Liver (tissue), 9 donors: ENCODE data around the gene ACADSB. TPM values are rescaled to one million over a fixed set of nuclear protein-coding genes. Genes with fewer than 3 reads are reported as not detected.

Experiments used
- DNase-seq: peaks from one replicate; pipeline ENCODE4 v3.0.0-alpha.2; 2017; ENCODE audit warnings: low spot score
- H3K27ac ChIP-seq, 2 donors: one replicate each; pipeline ENCODE4 v1.7.0; 2013; ENCODE audit warnings: inconsistent platforms in 2 of 2, low read length in 2 of 2, control low read depth in 1 of 2, low read depth in 1 of 2, mild to moderate bottlenecking in 1 of 2
- H3K27me3 ChIP-seq, 4 donors: one replicate each; pipeline versions ENCODE4 v1.6.1 to v1.7.0; 2013; ENCODE audit warnings: low read length in 3 of 4, inconsistent platforms in 1 of 4, mild to moderate bottlenecking in 1 of 4, moderate library complexity in 1 of 4; ENCODE audit not compliant: control insufficient read depth in 4 of 4, insufficient read depth in 4 of 4
- H3K36me3 ChIP-seq, 4 donors: one replicate each; pipeline versions ENCODE4 v1.6.1 to v1.7.0; 2013; ENCODE audit warnings: low read length in 3 of 4, mild to moderate bottlenecking in 3 of 4, low read depth in 1 of 4, moderate library complexity in 1 of 4; ENCODE audit not compliant: control insufficient read depth in 4 of 4, insufficient read depth in 3 of 4
- H3K4me1 ChIP-seq, 4 donors: one replicate each; pipeline versions ENCODE4 v1.6.1 to v1.7.0; 2013; ENCODE audit warnings: low read length in 3 of 4, mild to moderate bottlenecking in 3 of 4, moderate library complexity in 1 of 4; ENCODE audit not compliant: control insufficient read depth in 4 of 4, insufficient read depth in 4 of 4
- H3K4me3 ChIP-seq, 3 donors: one replicate each; pipeline versions ENCODE4 v1.6.1 to v1.7.0; 2013; ENCODE audit warnings: low read length in 3 of 3, control low read depth in 1 of 3, low read depth in 1 of 3, mild to moderate bottlenecking in 1 of 3
- H3K9ac ChIP-seq, 2 donors: one replicate each; pipeline ENCODE4 v1.7.0; 2013; ENCODE audit warnings: low read length in 2 of 2, mild to moderate bottlenecking in 2 of 2, moderate library complexity in 2 of 2, control low read depth in 1 of 2, low read depth in 1 of 2
- H3K9me3 ChIP-seq, 4 donors: one replicate each; pipeline versions ENCODE4 v1.6.1 to v1.7.0; 2013; ENCODE audit warnings: low read length in 3 of 4; ENCODE audit not compliant: control insufficient read depth in 4 of 4
- ATF3 ChIP-seq: IDR thresholded peaks from 2 replicates; pipeline ENCODE4 v1.6.1; 2016; ENCODE audit warnings: antibody characterized with exemption
- CTCF ChIP-seq: fragments of 150-350 bp; IDR thresholded peaks from 2 replicates; pipeline ENCODE4 v1.5.1; 2017; ENCODE audit warnings: improper control_type of control experiment, low read depth, low read length; ENCODE audit not compliant: missing input control
- EGR1 ChIP-seq, 2 donors: IDR thresholded peaks; 2 replicates each; pipeline ENCODE4 v1.6.1; 2016 to 2018; ENCODE audit warnings: antibody characterized with exemption in 2 of 2, low read depth in 2 of 2
- FOXA1 ChIP-seq: IDR thresholded peaks from 2 replicates; pipeline ENCODE4 v1.6.1; 2016; ENCODE audit warnings: antibody characterized with exemption
- FOXA2 ChIP-seq: IDR thresholded peaks from 2 replicates; pipeline ENCODE4 v1.6.1; 2016; ENCODE audit warnings: antibody characterized with exemption
- GABPA ChIP-seq, 2 donors: IDR thresholded peaks in 1 of 2; conservative IDR thresholded peaks in 1 of 2; 2 replicates each; pipeline ENCODE4 v1.6.1; 2016; ENCODE audit warnings: antibody characterized with exemption in 2 of 2, mild to moderate bottlenecking in 1 of 2, moderate library complexity in 1 of 2
- HNF4A ChIP-seq, 2 donors: conservative IDR thresholded peaks; 2 replicates each; pipeline ENCODE4 v1.6.1; 2016; ENCODE audit warnings: antibody characterized with exemption in 2 of 2, mild to moderate bottlenecking in 2 of 2
- HNF4G ChIP-seq: IDR thresholded peaks from 2 replicates; pipeline ENCODE4 v1.6.1; 2016; ENCODE audit warnings: antibody characterized with exemption
- JUND ChIP-seq, 2 donors: IDR thresholded peaks; 2 replicates each; pipeline ENCODE4 v1.6.1; 2016; ENCODE audit warnings: antibody characterized with exemption in 2 of 2
- MAX ChIP-seq: IDR thresholded peaks from 2 replicates; pipeline ENCODE4 v1.6.1; 2016; ENCODE audit warnings: antibody characterized with exemption
- NR2F2 ChIP-seq: IDR thresholded peaks from 2 replicates; pipeline ENCODE4 v1.6.1; 2016; ENCODE audit warnings: antibody characterized with exemption
- RAD21 ChIP-seq, 2 donors: IDR thresholded peaks; 2 replicates each; pipeline ENCODE4 v1.6.1; 2016; ENCODE audit warnings: antibody characterized with exemption in 2 of 2, mild to moderate bottlenecking in 2 of 2
- REST ChIP-seq: IDR thresholded peaks from 2 replicates; pipeline ENCODE4 v1.6.1; 2016; ENCODE audit warnings: antibody characterized with exemption, mild to moderate bottlenecking
- RXRA ChIP-seq, 2 donors: IDR thresholded peaks; 2 replicates each; pipeline ENCODE4 v1.6.1; 2017 to 2018; ENCODE audit warnings: antibody characterized with exemption in 2 of 2, mild to moderate bottlenecking in 1 of 2
- SP1 ChIP-seq: IDR thresholded peaks from 2 replicates; pipeline ENCODE4 v1.6.1; 2018; ENCODE audit warnings: antibody characterized with exemption, mild to moderate bottlenecking
- TAF1 ChIP-seq: conservative IDR thresholded peaks from 2 replicates; pipeline ENCODE4 v1.6.1; 2016; ENCODE audit warnings: antibody characterized with exemption, mild to moderate bottlenecking
- YY1 ChIP-seq: IDR thresholded peaks from 2 replicates; pipeline ENCODE4 v1.6.1; 2016; ENCODE audit warnings: antibody characterized with exemption, mild to moderate bottlenecking
- ZBTB33 ChIP-seq: IDR thresholded peaks from 2 replicates; pipeline ENCODE4 v1.6.1; 2016; ENCODE audit warnings: antibody characterized with exemption
- WGBS: extraction: QIAGEN DNeasy Blood & Tissue Kit; methylation state at CpG from one replicate; pipeline ENCODE4 v1.1.7; 2013; 5-methylcytosine and 5-hydroxymethylcytosine counted together
- polyA plus RNA-seq, 2 donors: library from polyadenylated mRNA; stranded (reverse) in 1 of 2; unstranded in 1 of 2; fragments of 200-250 nt in 1 of 2; fragments of >200 nt in 1 of 2; fragmentation: Nextera tagmentation in 1 of 2; extraction: Ambion mirVana in 1 of 2; gene quantifications; one replicate each; pipeline versions ENCODE4 v1.2.1 to v1.2.3, GENCODE V29; 2013 to 2015
- total RNA-seq, 2 donors: library from RNA; depleted of rRNA; stranded (reverse); fragments of >200 nt; gene quantifications; one replicate each; pipeline ENCODE4 v1.2.3, GENCODE V29; 2014
- donor health status: healthy.
- donor health status: healthy.
- donor health status: healthy.
- donor health status: healthy.
- donor health status: healthy.

Gene ACADSB
- total RNA-seq (100 to 1,000 TPM in 1 of 2 donors, 10 to 100 TPM in 1; 97.9 to 164 TPM), polyA plus RNA-seq (100 to 1,000 TPM; 103 to 118 TPM)

GRCh38 chr10:123008355-123009104, at the start of gene ACADSB, which contains the start of gene IKZF5:
ACADSB (plus strand) TSS chr10:123009006; CDS start chr10:123009030, 24 bp downstream.
IKZF5 (minus strand) TSS chr10:123008795; CDS start chr10:122998625, 10,170 bp downstream.
- Histone ChIP-seq H3K27ac (peak within 1 kb of the TSS; percentile 92 to 95), H3K36me3 (peaks cover 0 to 2% (median under 1%) of the 10 kb centered on the region in 4 donors), H3K4me1 (peaks cover 14 to 38% (median 28%) of the 10 kb centered on the region in 4 donors), H3K27me3 (no peaks in the 10 kb centered on the region), H3K4me3 (peak within 1 kb of the TSS; percentile 85 to 93 (median 92)), H3K9me3 (no peaks in the 10 kb centered on the region), H3K9ac (peak within 1 kb of the TSS; percentile 94 to 99)
- WGBS = under 1% methylated on average over 68 of the region's 68 CpGs
- TF ChIP-seq RXRA (IDR thresholded peaks at IDR 0.05) (peak; percentile 65 to 69), REST (peak; percentile 82), FOXA1 (peak; percentile 86), TAF1 (peak; percentile 94), FOXA2 (no peak), CTCF (no peak), HNF4A (conservative IDR thresholded peaks at IDR 0.05) (peak; percentile 27 to 54), YY1 (peak; percentile 99), GABPA (IDR thresholded peaks at IDR 0.05 in 1 of 2, conservative IDR thresholded peaks at IDR 0.05 in 1 of 2) (peak in 1 of 2 donors; percentile 71), MAX (peak; percentile 78), ATF3 (no peak), NR2F2 (peak; percentile 35), HNF4G (no peak), ZBTB33 (peak; percentile 100), SP1 (peak; percentile 88), EGR1 (IDR thresholded peaks at IDR 0.05; ENCODE audit: low read depth in 2 of 2) (peak; percentile 26 to 42), RAD21 (IDR thresholded peaks at IDR 0.05) (peak in 1 of 2 donors; percentile 19), JUND (IDR thresholded peaks at IDR 0.05) (no peak)
- peak; percentile 95 for DNase-seq
